Neural progenitor cell (in vitro differentiated cells): ENCODE data around the gene EFCAB6. TPM values are rescaled to one million over a fixed set of nuclear protein-coding genes. Genes with fewer than 3 reads are reported as not detected.

ENCODE experiments used
- DNase-seq: peaks from one replicate; pipeline ENCODE4 v3.0.0-alpha.2; 2016; ENCODE audit warnings: low spot score
- H2AFZ ChIP-seq: fragments of 200-600 bp; sonication (generic); replicated peaks from 2 replicates; pipeline ENCODE4 v1.6.1; 2016; ENCODE audit warnings: antibody characterized with exemption
- H3F3A ChIP-seq: fragments of 200-600 bp; sonication (generic); 2 replicates; pipeline ENCODE4 v1.6.1; 2016; ENCODE audit warnings: antibody characterized with exemption, low read depth
- H3K27ac ChIP-seq: fragments of 200-600 bp; sonication (generic); 2 replicates; pipeline ENCODE4 v1.5.1; 2016; ENCODE audit warnings: mild to moderate bottlenecking
- H3K27me3 ChIP-seq: fragments of 200-600 bp; sonication (generic); 2 replicates; pipeline ENCODE4 v1.6.1; 2016; ENCODE audit warnings: mild to moderate bottlenecking, moderate library complexity
- H3K36me3 ChIP-seq: fragments of 200-600 bp; sonication (generic); 2 replicates; pipeline ENCODE4 v1.5.1; 2016
- H3K4me1 ChIP-seq: fragments of 200-600 bp; sonication (generic); 2 replicates; pipeline ENCODE4 v1.6.1; 2016; ENCODE audit warnings: mixed run types
- H3K4me2 ChIP-seq: fragments of 200-600 bp; sonication (generic); 2 replicates; pipeline ENCODE4 v1.6.1; 2016
- H3K4me3 ChIP-seq: fragments of 200-600 bp; sonication (generic); 2 replicates; pipeline ENCODE4 v1.5.1; 2016
- H3K79me2 ChIP-seq: fragments of 200-600 bp; sonication (generic); 2 replicates; pipeline ENCODE4 v1.6.1; 2016; ENCODE audit warnings: low read depth
- H3K9ac ChIP-seq: fragments of 200-600 bp; sonication (generic); 2 replicates; pipeline ENCODE4 v1.6.1; 2016
- H3K9me3 ChIP-seq: fragments of 200-600 bp; sonication (generic); 2 replicates; pipeline ENCODE4 v1.5.1; 2016; ENCODE audit warnings: low read depth
- H4K20me1 ChIP-seq: fragments of 200-600 bp; sonication (generic); 2 replicates; pipeline ENCODE4 v1.6.1; 2016; ENCODE audit warnings: low read depth
- H3K27ac Mint-ChIP-seq: 3 replicates; pipeline ENCODE4 v1.8.0; 2021; ENCODE audit warnings: mixed read lengths
- H3K27me3 Mint-ChIP-seq: 2 replicates; pipeline ENCODE4 v1.8.0; 2022; ENCODE audit warnings: low read depth, mild to moderate bottlenecking, inconsistent platforms, moderate library complexity, mixed read lengths; ENCODE audit not compliant: insufficient read depth
- H3K36me3 Mint-ChIP-seq: 3 replicates; pipeline ENCODE4 v1.8.0; 2021; ENCODE audit warnings: mixed read lengths
- H3K4me1 Mint-ChIP-seq: 3 replicates; pipeline ENCODE4 v1.8.0; 2021; ENCODE audit warnings: mixed read lengths
- H3K4me3 Mint-ChIP-seq: 3 replicates; pipeline ENCODE4 v1.8.0; 2021; ENCODE audit warnings: mild to moderate bottlenecking, moderate library complexity, mixed read lengths
- H3K9me3 Mint-ChIP-seq: 3 replicates; pipeline ENCODE4 v1.8.0; 2020; ENCODE audit warnings: mixed read lengths
- EZH2 ChIP-seq: fragments of 200-600 bp; sonication (generic); IDR thresholded peaks from 2 replicates; pipeline ENCODE4 v1.6.1; 2017; ENCODE audit warnings: antibody characterized with exemption, mild to moderate bottlenecking, moderate library complexity
- EZH2phosphoT487 ChIP-seq: fragments of 200-600 bp; sonication (generic); IDR thresholded peaks from 2 replicates; pipeline ENCODE4 v1.6.1; 2017; ENCODE audit warnings: antibody characterized with exemption
- total RNA-seq: library from RNA; depleted of rRNA; stranded (reverse); fragments of >200 nt; gene quantifications from 2 replicates; pipeline ENCODE4 v1.2.3, GENCODE V29; 2015; ENCODE audit warnings: low replicate concordance
- TF ChIP-seq, protein P1 (sequence below): fragments of 200-600 bp; sonication (generic); IDR thresholded peaks from 2 replicates; pipeline ENCODE4 v1.5.1; 2017; ENCODE audit warnings: antibody characterized with exemption, mild to moderate bottlenecking

Gene EFCAB6
- total RNA-seq, 1 donor from 2014 or later: 4.9 TPM

DNA sequence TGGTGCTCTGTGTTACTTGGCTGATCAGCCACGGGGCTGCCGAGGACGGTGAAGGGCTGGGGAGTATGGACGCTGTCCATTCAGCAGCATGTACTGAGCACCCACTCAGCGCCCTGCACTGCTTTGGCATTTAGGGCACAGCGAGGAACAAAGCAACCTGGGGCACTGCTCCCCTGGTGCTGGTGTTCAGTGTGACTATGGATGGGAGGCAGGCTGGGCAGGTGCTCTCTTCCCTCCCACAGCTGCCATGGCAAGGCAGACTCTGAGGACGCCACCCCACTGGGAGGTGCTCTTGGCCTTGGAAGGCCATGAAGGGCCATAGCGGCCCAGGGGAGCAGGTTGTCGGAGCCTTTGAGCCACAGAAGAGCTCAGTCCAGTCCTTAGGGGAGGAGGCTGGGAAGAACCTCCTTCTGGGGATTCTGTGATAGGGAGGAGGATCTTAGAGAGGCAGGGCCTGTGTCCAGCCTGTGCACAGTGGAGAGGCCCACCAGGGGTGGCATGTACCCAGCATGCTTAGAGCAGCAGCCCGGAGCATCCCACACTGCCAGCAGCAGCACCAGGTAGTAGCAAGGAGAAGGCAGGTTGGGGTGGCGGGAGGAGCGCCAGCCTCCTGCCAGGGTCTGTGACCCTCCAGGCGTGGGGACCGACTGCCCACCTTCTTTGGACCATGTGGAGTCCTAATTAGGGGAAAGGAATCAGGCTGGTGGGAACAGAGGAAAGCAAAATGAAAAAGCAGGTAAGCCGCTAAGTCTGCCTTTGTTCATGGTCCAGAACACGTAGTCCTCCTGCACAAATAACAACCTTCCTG, 258.4 kb downstream of the EFCAB6 start:
- H3F3A ChIP-seq: no peaks in the 10 kb centered on the region
- peaks cover 4% of the 10 kb centered on the region for H3K4me1 Mint-ChIP-seq
- no peak for DNase-seq

DNA sequence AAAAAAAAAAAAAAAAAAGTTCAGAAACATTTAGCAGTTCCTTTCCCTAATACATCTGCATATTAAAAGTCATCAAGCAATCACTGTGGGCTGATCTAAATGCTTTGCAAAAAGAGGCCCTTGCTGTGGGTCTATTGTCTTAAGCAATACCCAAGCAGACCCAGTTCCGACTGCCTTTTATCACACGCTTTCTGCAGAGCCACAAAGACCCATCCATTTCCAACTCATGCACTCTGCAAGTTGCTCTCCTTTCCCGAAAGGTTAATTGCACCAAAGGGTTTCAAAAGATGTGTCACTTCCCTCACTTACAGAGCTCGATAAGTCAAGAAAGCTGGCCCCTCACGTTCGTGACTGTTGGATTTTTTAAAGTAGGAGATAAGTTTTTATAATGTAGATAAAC, 261.4 kb downstream of the EFCAB6 start:
- Histone ChIP-seq H3K79me2 (no peaks in the 10 kb centered on the region), H3K27ac (no peak overlapping the region), H3K4me1 (no peaks in the 10 kb centered on the region), H3K9me3 (no peaks in the 10 kb centered on the region), H4K20me1 (no peaks in the 10 kb centered on the region), H3K4me2 (no peak overlapping the region), H3F3A (no peaks in the 10 kb centered on the region), H3K27me3 (no peaks in the 10 kb centered on the region), H3K4me3 (no peak overlapping the region), H2AFZ (no peak overlapping the region), H3K9ac (no peak overlapping the region), H3K36me3 (no peaks in the 10 kb centered on the region)
- H3K4me1 Mint-ChIP-seq: peaks cover 4% of the 10 kb centered on the region
- peaks cover 17% of the 10 kb centered on the region for H3K9me3 Mint-ChIP-seq
- peaks cover 5% of the 10 kb centered on the region for H3K36me3 Mint-ChIP-seq
- H3K27me3 Mint-ChIP-seq: no peaks in the 10 kb centered on the region
- no peak for DNase-seq
- no peak overlapping the region for H3K4me3 Mint-ChIP-seq
- TF ChIP-seq EZH2: no peak
- TF ChIP-seq, protein P1, sequence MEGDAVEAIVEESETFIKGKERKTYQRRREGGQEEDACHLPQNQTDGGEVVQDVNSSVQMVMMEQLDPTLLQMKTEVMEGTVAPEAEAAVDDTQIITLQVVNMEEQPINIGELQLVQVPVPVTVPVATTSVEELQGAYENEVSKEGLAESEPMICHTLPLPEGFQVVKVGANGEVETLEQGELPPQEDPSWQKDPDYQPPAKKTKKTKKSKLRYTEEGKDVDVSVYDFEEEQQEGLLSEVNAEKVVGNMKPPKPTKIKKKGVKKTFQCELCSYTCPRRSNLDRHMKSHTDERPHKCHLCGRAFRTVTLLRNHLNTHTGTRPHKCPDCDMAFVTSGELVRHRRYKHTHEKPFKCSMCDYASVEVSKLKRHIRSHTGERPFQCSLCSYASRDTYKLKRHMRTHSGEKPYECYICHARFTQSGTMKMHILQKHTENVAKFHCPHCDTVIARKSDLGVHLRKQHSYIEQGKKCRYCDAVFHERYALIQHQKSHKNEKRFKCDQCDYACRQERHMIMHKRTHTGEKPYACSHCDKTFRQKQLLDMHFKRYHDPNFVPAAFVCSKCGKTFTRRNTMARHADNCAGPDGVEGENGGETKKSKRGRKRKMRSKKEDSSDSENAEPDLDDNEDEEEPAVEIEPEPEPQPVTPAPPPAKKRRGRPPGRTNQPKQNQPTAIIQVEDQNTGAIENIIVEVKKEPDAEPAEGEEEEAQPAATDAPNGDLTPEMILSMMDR: no peak
- no peak for TF ChIP-seq EZH2phosphoT487
- no peak overlapping the region for H3K27ac Mint-ChIP-seq

More for the DNA sequence above, 258.4 kb downstream of the EFCAB6 start:
- Histone ChIP-seq H3K27ac (no peak overlapping the region), H3K36me3 (no peaks in the 10 kb centered on the region), H3K9ac (no peak overlapping the region), H3K79me2 (no peaks in the 10 kb centered on the region), H3K9me3 (no peaks in the 10 kb centered on the region), H3K4me1 (no peaks in the 10 kb centered on the region), H4K20me1 (no peaks in the 10 kb centered on the region), H3K4me3 (no peak overlapping the region), H2AFZ (no peak overlapping the region), H3K4me2 (no peak overlapping the region), H3K27me3 (no peaks in the 10 kb centered on the region)
- Mint-ChIP-seq H3K27me3 (peaks cover 2% of the 10 kb centered on the region), H3K27ac (no peak overlapping the region), H3K36me3 (peaks cover 5% of the 10 kb centered on the region), H3K9me3 (peaks cover 17% of the 10 kb centered on the region), H3K4me3 (peak overlapping the region; percentile 48)
- TF ChIP-seq EZH2 (no peak), EZH2phosphoT487 (no peak)
- TF ChIP-seq, protein P1: no peak

DNA sequence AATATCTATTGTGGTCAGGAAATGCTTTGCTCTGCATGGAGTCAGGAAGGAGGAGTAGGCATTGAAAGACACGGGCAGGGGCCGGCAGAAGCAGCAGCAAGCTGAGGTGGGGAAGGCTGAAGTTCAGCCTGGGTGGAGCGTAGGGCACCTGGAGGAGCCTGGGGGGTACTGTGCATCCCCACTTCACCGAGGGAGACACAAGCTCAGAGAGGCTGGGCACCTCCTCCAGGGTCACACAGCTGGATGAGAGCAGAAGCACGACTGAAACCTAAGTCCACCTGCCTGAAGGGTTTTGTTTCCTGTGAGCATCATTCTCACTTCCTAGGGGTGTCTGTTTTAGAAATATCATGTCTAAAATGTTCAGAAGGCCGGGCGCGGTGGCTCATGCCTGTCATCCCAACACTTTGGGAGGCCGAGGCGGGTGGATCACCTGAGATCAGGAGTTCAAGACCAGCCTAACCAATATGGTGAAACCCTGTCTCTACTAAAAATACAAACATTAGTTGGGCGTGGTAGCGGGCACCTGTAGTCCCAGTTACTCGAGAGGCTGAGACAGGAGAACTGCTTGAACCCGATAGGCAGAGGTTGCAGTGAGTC, 262.0 kb downstream of the EFCAB6 start:
- Mint-ChIP-seq H3K27me3 (no peaks in the 10 kb centered on the region), H3K4me1 (peaks cover 4% of the 10 kb centered on the region)

More for the DNA sequence above, 262.0 kb downstream of the EFCAB6 start:
- H3K27me3 ChIP-seq: no peaks in the 10 kb centered on the region
- H3K9me3 Mint-ChIP-seq: peaks cover 17% of the 10 kb centered on the region
- H3K4me2 ChIP-seq: no peak overlapping the region
- no peaks in the 10 kb centered on the region for H3K36me3 ChIP-seq
- no peak overlapping the region for H3K4me3 ChIP-seq
- H4K20me1 ChIP-seq: no peaks in the 10 kb centered on the region
- TF ChIP-seq EZH2 (no peak), EZH2phosphoT487 (no peak)
- TF ChIP-seq, protein P1: no peak
- no peaks in the 10 kb centered on the region for H3K4me1 ChIP-seq
- H3K4me3 Mint-ChIP-seq: no peak overlapping the region
- no peaks in the 10 kb centered on the region for H3F3A ChIP-seq
- H3K27ac ChIP-seq: no peak overlapping the region
- no peak overlapping the region for H2AFZ ChIP-seq
- DNase-seq: no peak
- H3K36me3 Mint-ChIP-seq: peaks cover 5% of the 10 kb centered on the region
- no peak overlapping the region for H3K9ac ChIP-seq
- H3K9me3 ChIP-seq: no peaks in the 10 kb centered on the region
- no peaks in the 10 kb centered on the region for H3K79me2 ChIP-seq
- peak overlapping the region; percentile 5 for H3K27ac Mint-ChIP-seq
